ENCODE results near the gene EPS8L3. TPM values are rescaled to one million over a fixed set of nuclear protein-coding genes. Genes with fewer than 3 reads are reported as not detected.

Gene EPS8L3
- total and polyA plus RNA-seq, 9 of the 15 experiments (the other 6 are each of a cell fraction or from before 2014, with no cell fraction given) = 0.09 to 0.42 (median 0.14) TPM; not detected in 5

DNA sequence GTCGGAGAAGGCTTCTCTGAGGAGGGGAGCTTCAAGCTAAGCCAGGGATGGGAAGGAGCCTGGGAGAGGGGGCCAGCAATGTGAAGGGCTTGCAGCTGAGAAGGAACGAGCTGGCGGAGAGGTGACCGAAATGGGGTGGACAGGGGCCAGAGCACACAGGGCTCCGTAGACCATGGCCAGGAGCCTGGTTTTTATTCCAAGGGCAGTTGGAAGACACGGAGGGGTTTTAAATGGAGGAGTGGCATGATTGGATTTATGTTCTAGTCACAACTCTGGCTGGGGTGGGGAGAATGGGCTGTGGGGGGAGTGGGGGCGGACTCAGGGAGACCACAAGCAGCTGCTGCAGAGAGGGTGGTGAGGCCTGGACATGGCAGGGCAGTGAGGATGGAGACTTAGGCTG, 5.1 kb upstream of the EPS8L3 start (continued):
- no peak for TF ChIP-seq NFE2 (IDR thresholded peaks at IDR 0.05; ENCODE audit: low read depth)

- 30% methylated on average over 2 of the region's 2 CpGs for WGBS (ENCODE audit: insufficient coverage, low coverage, missing lambda C conversion rate)
- Histone ChIP-seq H3K4me3 (no peak overlapping the region), H3K9me3 (replicated peaks; ENCODE audit: control insufficient read depth, insufficient read depth, low read depth, low read length) (no peaks in the 10 kb centered on the region), H4K20me1 (replicated peaks; ENCODE audit: control insufficient read depth, insufficient read depth, low read length) (no peaks in the 10 kb centered on the region), H3K9ac (ENCODE audit: insufficient read depth in 1 of 2, low read depth in 2 of 2, low read length in 2 of 2) (no peak overlapping the region), H2AFZ (ENCODE audit: low read depth, low read length) (no peak overlapping the region), H3K27me3 (ENCODE audit: control insufficient read depth in 2 of 2, insufficient read depth in 2 of 2, low read length in 2 of 2) (peaks cover 5 to 30% of the 10 kb centered on the region in 2 experiments), H3K9me1 (ENCODE audit: control insufficient read depth, insufficient read depth, low read length) (no peaks in the 10 kb centered on the region), H3K36me3 (ENCODE audit: control insufficient read depth, insufficient read depth, low read length) (no peaks in the 10 kb centered on the region), H3K4me2 (ENCODE audit: insufficient read depth, low read length) (no peak overlapping the region), H3K79me2 (ENCODE audit: control insufficient read depth, insufficient read depth, low read length) (no peaks in the 10 kb centered on the region), H3K4me1 (replicated peaks in 1 of 2; ENCODE audit: control insufficient read depth in 2 of 2, insufficient read depth in 2 of 2, low read length in 2 of 2) (peaks cover 16 to 18% of the 10 kb centered on the region in 2 experiments), H3K27ac (ENCODE audit: extremely low read depth, low read depth, low read length) (no peak overlapping the region)
- ATAC-seq (no peak), DNase-seq (ENCODE audit: extremely low read depth in 1 of 4, low spot score in 3 of 4) (no peak), FAIRE-seq (no peak)
- intact Hi-C loops (cut with micrococcal nuclease) (no loop called here), in situ Hi-C loops (cut with MboI) (no loop called here)
- CTCF ChIA-PET (ENCODE audit: low intra/inter-chr PET ratio) = interaction anchor here (0.7 to 1.4 kb wide), 2 partner anchors 15 to 222 kb away, joined by 3 read pairs; no protein-coding TSS in a partner anchor
- POLR2A ChIA-PET = interaction anchor here (0.8 kb wide), 1 partner anchor 12 kb away, joined by 4 read pairs; no protein-coding TSS in a partner anchor
- BruUV-seq (replicated peaks) = no TSS peak
- TF ChIP-seq RREB1 (CRISPR knock-in tag; IDR thresholded peaks at IDR 0.05) (no peak), E2F4 (CRISPR knock-in tag; IDR thresholded peaks at IDR 0.05; ENCODE audit: low read depth) (no peak), NCOA2 (IDR thresholded peaks at IDR 0.05; ENCODE audit: partially characterized antibody in 2 of 2) (no peak), POLR2G (IDR thresholded peaks at IDR 0.05; ENCODE audit: low read depth, low read length) (no peak)
Measured at GRCh38 chr1:109768335-109768650, 4.6 kb upstream of the EPS8L3 start.
